HG03039 (cell line): Measurements from ENCODE around the gene SV2C.

Source experiments
- ATAC-seq: cut with Tn5 transposase; IDR thresholded peaks from one replicate; pipeline ENCODE4 v1.9.1; 2021; ENCODE audit warnings: mild to moderate bottlenecking, moderate library complexity; ENCODE audit not compliant: unreplicated experiment

Gene SV2C

DNA sequence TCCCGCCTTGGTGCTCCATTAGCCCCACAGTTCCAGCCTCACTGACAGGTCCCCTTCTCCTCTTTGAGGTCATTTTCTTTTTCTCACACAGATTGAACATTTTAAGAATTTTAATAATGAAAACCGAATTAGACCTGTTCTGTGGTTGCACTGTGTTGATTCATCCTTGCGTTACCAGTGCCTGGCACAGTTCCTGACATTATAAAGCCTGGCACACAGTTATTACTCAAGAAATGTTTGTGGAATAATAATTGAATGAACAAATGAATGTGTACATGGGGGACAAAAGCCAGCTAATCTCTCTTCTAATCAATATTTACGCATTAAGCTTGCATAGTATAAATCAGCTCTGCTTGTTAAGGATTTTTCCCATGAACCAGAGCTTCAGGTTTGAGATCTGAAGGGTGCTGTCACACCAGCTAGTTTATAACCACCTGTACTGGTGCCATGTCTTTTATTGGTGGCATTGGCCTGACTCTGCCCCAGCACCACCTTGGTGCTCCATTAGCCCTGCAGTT, 80.0 kb downstream of the SV2C start:
- ATAC-seq, result no peak

DNA sequence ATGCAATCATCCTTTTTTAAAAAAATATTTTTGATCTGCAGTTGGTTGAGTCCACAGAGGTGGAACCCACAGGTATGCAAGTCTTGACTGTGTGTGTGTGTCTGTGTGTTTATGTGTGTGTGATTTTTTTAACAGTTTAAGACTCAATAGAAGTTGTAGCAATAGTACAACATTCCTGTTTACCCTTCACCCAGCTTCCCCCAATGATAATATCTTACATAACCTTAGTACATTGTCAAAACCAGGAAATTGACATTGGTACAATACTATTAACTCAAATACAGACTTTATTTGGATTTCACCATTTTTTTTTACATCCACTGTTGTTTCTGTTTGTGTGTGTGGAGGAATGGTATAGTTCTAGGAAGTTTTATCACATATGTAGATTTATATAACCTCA, 81.8 kb downstream of the SV2C start:
- no peak for ATAC-seq

DNA sequence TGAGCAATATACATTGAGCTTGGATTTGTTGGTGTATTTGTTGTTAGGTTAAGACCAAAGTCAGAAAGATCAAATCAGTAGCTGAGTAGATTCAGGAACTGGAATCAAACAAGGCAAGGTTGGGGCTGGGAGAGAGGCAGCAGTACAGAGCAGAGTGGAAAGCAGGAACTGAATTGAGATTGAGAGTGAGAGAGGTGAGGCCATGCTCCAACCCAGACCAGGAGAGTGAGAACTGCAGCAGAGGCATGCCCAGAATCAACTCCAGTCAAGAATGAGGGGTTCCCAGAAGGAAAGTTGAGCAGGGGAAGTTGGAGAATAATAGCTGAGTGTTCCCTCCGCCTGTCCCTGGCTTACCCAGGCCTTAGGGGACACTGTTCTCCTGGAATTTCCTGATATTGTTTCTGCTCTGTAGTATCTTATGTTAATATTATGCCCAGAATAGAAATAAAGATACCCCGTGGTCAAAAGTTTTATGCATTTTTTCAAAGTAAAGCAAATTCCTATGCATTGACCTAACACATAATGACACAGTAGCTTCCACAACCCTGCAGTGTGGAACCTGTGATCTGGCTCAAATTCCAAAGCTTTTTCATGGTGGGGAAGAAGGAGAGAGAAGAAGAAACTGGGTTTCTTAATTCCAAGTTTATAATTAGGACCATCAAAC, 82.7 kb downstream of the SV2C start:
- ATAC-seq, result no peak

DNA sequence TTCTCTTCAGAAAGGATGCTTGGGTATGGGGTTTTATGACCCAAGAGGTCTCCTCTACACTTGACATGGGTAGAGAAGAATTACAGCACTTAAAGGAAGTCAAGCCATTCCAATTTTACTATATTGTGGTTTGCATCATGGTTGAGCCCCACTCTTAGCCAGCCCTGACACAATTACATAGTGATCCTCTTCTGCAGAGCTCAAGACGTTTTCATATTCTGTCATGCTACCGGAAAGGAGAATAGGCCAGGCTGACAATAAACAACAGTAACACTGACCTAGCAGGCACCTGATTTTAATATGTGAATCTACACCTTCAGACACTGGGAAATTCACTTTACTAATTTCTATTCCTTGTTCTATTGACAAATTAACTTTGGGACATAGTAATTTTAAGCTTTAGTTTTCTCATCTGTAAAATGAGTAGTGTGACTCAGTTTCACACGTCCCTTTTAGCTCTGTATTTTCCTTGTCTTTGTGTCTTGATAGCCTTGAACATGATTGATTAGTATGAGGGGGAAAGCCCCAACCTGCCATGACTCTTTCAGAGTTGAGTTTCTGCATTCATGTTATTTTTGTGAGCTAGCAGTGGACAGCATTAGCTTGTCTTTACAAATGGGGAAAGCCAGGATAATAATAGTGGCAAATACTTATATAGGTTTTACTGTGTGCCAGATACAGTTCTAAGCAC, 83.8 kb downstream of the SV2C start:
- no peak for ATAC-seq

DNA sequence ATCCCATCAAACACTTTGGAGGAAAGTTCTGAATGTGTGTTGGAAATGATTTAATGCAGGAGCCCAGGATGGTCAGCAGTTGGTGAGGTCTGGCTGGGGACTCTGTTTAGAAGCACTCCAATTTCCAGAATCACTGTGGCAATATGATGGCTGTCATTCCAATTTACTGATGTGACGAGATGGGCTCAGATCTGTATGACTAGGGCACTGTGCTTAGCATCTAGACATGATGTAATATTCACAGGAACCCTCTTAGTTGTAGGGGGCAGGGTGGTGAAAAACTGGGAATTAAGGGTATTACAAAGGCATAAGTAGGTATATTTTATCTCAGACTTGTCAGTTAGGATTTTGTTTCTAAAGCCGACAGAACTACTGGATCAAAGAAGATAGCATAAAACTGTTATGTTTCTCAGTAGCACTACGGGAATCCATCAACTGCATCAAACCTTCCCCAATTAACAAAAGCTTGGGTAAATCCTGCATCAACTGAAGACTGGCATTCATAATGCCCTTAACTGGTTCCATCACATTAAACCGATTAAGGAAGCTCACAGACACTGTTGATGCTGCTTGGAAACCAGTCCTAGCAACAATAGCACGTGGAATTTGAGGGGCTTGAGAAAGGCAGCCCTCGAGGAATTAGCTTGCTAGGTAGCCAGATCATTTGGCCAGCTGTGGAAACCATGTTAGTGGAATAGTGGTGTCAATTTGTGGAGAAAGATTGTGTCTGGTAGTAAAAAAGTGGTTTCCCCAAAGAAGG, 86.1 kb downstream of the SV2C start:
- no peak for ATAC-seq

DNA sequence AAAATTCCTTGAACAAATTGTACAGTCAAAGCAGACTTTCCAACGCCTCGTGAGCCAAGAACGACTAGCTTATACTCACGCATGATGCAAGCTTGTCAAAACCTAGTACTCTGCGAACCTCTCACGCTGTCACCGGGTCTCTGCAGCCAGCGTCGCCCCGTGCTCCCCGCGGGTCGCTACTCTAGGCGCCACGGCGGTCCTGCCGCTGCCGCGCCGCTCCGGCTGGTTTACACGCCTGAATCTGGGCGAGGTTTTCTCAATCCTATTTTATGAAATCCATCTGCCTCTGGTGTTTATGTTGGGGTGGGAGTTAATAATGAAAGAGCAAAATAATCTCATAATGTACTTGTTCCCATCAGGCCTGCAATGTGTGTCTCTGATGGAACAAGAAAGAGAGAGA, 90.9 kb downstream of the SV2C start:
- no peak for ATAC-seq

DNA sequence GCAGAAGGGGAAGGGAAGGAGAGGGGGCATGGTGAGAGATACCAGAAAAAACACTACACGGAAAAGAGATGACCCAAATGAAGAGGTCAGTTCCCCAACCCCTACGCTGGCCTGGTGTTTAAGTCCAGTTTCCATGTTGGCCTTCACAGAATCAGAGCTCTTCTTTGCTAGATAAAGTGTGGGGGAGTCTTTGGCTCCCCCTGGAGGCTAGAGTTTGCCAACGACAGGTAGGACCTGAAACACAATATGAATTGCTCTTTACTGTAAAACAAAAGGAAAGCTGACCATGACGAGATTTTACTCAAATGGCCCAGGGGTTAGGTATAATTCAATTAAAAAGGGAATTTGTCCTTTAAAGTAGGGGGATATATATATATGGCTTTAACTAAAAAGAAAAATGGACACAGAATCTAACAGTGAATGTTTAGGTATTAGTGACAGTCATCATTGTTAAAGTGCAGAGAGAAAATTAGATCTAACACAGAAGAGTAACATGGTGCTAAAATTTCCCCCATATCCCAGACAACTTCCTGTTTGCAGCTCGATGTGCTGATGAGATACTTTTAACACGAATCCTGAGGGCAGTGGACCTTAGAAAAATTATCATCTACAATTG, 92.0 kb downstream of the SV2C start:
- ATAC-seq, result peak; percentile 49

DNA sequence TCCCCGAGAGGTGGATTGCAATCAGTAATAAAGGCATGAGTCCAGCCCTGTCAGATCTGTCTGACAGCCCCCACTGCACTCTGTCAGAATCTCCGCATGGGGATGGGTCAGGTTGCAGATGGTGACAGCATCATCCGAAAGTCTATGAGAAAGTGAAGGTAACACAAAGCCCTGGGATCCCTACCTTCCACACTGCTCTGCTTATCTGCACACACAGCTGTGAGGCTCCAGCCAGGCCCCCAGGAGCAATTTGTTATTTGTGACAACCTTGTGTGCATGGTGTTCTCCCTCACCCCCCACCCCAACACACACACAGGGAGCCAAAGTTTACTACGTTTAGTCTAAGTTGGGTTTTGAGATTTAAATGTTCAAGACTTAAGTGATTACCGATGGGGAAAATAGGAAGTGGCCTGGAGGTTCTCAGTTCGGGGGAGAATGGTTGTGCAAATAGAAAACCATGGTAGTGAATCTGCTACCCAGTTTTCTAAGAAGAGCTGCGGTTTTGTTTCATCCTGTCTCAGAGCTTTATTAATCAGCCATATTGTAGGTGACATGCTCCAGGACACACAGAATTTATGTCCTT, 92.7 kb downstream of the SV2C start:
- ATAC-seq, result peak; percentile 52

DNA sequence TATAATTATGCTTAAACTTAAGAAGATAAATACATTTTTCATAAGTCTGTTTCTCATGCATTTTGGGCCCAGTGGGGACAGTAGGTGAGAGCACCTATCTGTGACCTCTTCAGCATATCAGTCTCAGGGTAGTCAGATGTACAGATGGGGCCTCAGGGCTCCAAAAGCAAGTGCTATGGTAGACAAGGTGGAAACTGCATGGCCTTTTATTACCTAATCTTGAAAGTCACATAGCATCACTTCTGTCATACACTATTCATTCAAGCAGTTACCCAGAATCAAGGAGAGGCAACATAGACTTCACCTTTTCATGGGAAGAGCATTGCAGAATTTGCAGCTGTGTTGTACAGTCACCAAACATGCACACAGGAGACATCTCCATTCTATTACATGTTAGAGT, 94.8 kb downstream of the SV2C start:
- ATAC-seq, result no peak

DNA sequence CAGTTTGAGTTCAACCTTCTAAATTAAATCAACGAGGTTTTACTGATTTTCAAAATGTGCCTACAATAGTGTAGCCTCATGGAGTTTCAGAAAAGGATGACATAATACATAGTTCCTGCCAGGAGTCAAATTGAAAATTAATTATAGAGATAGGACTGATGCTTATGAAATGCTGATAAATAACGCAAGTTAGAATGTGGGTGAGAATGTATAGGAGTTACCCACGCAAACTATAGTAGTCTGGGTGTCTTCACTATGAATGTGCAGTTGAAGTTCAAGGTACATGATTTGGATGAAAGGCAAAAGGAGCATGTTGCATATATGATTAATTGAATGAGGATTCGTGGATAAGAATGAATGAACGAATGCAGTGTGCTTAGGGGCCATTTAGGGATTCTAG, 95.7 kb downstream of the SV2C start:
- ATAC-seq, result no peak

DNA sequence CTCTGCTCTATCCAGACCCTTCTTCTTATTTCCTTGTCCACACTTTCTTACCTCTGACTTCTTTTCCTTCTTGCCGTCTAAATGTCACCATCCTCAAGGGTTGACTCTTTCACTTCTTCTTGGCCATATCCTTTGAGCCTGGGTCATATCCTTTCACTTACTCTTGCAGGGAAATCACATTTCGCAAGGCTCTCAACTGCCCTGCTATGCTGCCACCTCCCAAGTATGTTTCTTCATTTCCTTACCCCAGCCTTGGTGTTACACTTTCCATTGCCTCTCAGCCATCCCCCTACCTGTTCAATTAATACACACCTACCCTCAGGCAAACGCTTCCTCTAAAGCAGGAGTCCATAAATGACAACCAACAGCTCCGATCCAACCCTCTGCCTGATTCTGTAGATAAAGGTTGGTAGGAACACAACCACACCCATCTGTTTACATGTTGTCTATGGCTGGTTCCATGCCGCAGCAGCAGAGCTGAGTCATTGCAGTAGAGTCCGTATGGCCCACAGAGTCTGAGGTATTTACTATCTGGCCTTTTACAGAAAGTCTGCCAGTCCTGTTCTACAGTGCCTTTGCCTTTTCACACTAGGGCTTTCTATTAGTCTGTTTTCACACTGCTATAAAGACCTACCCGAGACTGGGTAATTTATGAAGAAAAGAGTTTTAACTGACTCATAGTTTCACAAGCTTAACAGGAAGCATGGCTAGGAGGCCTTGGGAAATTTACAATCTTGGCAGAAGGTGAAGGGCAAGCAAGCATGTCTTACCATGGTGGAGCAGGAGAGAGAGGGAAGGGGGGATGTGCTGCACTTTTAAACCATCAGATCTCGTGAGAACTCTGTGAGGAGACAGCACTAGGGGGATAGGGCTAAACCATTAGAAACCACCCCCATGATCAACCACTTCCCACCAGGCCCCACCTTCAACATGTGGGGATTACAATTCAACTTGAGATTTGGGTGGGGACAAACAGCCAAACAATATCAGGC, 97.9 kb downstream of the SV2C start:
- ATAC-seq, result no peak

DNA sequence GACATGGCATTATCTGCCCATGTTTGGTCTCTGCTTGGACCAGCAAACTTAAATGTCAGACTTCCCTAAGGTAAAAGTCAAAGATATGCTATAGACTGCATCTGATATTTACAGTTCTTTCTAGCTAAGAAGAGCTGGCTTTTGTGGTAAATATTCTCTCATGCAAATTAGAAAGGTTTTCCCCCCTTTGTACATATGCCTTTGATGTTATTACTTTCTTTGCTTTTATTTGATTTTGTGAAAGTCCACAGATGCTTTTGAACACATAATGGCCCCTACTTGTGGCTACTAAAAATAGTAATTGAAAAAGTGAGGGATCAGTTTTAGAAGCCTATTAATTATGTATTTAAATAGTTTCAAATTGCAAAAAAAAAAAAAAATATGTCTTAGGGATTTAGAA, 104.2 kb downstream of the SV2C start:
- ATAC-seq, result no peak

DNA sequence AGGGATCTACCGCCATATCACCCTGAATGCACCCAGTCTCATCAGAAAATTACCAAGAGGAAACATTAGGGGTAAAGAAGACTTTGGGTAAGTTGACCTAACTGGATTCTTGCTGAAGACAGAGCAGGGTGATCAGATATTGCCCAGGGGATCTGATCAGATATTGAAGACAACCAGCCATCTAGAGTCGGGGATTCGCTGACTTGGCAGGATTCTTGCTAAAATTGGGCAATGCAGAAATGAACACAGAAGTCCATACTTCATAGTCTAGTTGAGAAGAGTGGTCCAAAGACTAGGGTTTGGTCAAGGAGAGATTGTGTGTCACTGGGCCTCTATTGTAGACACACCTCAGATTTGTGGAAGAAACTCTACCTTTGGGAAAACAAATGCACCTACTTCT, 107.2 kb downstream of the SV2C start:
- no peak for ATAC-seq

DNA sequence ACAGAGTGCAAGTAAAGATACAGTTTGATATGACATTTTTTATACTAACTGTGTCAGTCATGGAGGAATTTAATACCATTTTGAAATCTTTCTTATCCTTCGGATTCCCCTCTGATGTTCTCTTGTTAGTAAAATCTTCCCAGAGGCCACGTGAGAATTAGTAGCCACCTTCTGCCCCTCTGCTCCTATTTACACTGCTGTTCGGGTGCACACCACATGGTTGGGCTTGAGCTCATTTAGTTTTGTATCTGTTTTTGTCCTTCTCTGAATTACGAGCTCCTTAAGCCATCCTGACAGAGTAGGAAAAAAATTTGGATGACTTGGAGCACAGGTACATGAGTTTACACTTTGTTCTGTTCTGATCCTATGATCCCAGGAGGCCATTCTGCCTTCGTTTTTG, 109.7 kb downstream of the SV2C start:
- no peak for ATAC-seq

DNA sequence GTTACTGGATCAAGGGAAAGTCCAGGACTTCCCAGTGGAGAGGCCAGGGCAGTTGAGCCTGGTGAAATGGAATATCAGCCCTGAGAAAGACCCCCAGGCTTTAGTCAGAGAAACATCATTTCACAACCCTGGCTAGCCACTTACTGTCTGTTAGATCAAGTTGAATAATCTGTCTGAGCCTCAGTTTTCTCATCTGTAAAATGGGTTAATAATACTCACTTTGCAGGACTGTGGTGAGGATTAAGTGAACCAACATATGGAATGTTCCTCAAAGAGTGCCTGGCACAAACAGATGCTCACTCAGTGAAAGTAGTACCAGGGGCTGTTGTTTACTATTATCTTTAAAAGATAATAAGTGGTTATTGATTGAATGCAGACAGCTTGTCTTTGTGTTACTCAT, 110.5 kb downstream of the SV2C start:
- ATAC-seq, result no peak

DNA sequence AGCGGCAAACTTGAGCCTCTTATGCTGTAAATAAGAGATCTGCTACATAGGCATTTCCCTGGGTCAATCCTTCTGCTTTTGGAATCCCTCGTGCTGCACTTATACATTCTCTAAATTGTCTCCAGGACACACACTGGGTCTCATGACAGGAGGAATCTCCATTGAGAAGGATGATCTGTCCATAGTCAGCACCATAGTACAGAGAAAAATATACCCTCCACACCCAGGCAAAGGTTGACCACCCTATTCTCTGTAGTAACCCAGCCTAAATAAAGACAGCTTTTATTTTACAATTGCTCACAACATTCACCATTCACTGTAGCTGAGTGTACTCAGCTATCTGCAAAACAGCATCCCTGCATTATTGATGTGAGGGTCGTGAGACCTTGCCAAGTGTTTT, 111.2 kb downstream of the SV2C start:
- ATAC-seq, result no peak

DNA sequence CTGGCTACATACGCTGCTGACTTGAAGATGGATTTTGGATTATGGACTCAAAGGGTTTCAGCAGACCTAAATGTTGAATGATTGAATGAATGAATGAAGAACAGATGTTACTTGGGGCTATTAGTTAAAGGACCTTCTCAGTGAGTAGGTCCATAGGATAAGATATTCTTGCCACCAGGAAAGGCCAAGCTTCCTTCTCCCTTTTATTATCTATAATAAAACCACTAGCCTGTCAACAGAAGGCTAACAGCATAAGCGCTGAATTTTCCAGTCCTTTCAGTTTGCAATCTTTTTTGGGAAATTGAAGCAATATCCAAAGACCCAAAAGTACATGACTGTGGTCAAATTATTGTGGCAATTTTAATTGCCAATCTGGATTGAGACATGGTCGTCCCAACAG, 113.3 kb downstream of the SV2C start:
- ATAC-seq, result no peak

DNA sequence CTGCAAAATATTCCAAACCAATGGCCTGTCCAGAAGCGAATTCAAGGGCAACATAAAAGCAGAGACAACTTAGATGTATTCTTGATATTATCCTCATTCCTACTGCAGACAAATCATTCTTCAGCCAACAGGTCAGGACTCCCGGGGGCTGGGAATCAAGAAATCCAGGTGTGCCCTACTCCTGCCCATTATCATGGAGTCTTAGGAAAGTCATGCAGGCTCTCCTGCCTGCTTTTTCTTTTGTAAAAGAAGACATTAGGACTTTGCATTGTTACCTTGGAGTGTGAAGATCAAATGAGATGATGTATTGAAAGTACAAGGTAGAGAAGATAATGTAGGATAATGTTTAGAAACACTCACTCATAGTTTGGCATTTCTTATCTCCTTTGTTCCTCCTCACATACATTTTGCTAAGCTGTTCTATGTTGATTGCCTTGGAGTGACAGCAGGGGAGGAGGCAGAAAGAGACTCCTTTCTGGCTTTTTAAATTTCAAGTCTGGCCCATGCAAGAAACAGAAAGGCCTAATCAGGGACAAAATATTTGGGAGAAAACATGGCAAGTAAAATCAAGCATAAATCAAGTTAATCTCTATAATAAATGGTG, 113.8 kb downstream of the SV2C start:
- ATAC-seq, result no peak

DNA sequence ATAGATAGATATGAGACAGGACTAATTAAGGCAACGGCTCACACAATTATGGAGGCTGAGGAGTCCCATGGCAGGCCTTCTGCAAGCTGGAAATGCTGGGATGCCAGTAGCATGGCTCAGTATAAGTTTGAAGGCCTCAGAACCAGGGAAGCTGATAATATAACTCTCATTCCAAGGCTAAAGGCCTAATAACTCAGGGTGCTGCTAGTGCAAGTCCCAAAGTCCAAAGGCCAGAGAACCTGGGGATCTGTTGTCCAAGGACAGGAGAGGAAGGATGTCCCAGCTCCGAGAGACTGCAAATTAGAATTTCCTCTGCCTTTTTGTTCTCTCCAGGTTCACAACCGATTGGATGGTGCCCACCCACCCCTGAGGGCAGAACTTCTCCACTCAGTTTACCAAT, 114.5 kb downstream of the SV2C start:
- no peak for ATAC-seq
